Heart left ventricle (tissue), 16 donors: Measurements from ENCODE around the gene SDC4. TPM values are rescaled to one million over a fixed set of nuclear protein-coding genes. Genes with fewer than 3 reads are reported as not detected.

ENCODE experiments used
- ATAC-seq, 4 donors: fragments of 200-7000 bp; cut with Tn5 transposase; one replicate each; pipeline ENCODE4 v1.9.1; 2020 to 2022; ENCODE audit warnings: moderate library complexity in 4 of 4, mild to moderate bottlenecking in 3 of 4, moderate number of reproducible peaks in 1 of 4
- DNase-seq, 5 donors: peaks; one replicate each; pipeline ENCODE4 v3.0.0-alpha.2; 2020
- H3K27ac ChIP-seq, 12 donors: fragments of 200-600 bp; sonication (generic) in 4 of 12; one replicate each; pipeline versions ENCODE4 v1.5.0 to v1.8.0; 2016 to 2022; ENCODE audit warnings: mild to moderate bottlenecking in 2 of 12
- H3K27me3 ChIP-seq, 9 donors: fragments of 200-600 bp; sonication (generic) in 2 of 9; one replicate each; pipeline versions ENCODE4 v1.5.1 to v1.8.0; 2016 to 2022; ENCODE audit warnings: mild to moderate bottlenecking in 3 of 9
- H3K36me3 ChIP-seq, 9 donors: fragments of 200-600 bp; sonication (generic) in 2 of 9; one replicate each; pipeline versions ENCODE4 v1.5.0 to v1.8.0; 2018 to 2022; ENCODE audit warnings: mild to moderate bottlenecking in 2 of 9
- H3K4me1 ChIP-seq, 12 donors: fragments of 200-600 bp; sonication (generic) in 4 of 12; one replicate each; pipeline versions ENCODE4 v1.5.0 to v1.8.0; 2016 to 2022; ENCODE audit warnings: mild to moderate bottlenecking in 3 of 12
- H3K4me3 ChIP-seq, 12 donors: fragments of 200-600 bp; sonication (generic) in 4 of 12; one replicate each; pipeline versions ENCODE4 v1.5.0 to v1.8.0; 2017 to 2022; ENCODE audit warnings: mild to moderate bottlenecking in 9 of 12, moderate library complexity in 4 of 12
- H3K9me3 ChIP-seq, 12 donors: fragments of 200-600 bp; sonication (generic) in 4 of 12; one replicate each; pipeline versions ENCODE4 v1.5.0 to v1.8.0; 2016 to 2022; ENCODE audit warnings: mild to moderate bottlenecking in 1 of 12
- POLR2A ChIP-seq, 2 donors: fragments of 450-650 bp; IDR thresholded peaks; one replicate each; pipeline ENCODE4 v1.6.1; 2017; ENCODE audit warnings: antibody characterized with exemption in 2 of 2, mild to moderate bottlenecking in 2 of 2, moderate library complexity in 2 of 2
- WGBS, 4 donors: extraction: QIAGEN DNeasy Blood & Tissue Kit in 2 of 4; methylation state at CpG; one replicate each; pipeline versions ENCODE4 v1.1.5 to v1.1.7; 2013 to 2018; 5-methylcytosine and 5-hydroxymethylcytosine counted together
- intact Hi-C, 10 donors: fragments of 100-400 bp; cut with DNase I; formaldehyde crosslinking; loops; one replicate each; pipeline versions ENCODE4 v1.11.1 to v1.14.2; 2022
- polyA plus RNA-seq, 2 donors: library from polyadenylated mRNA; stranded (reverse); fragments of 200-250 nt; gene quantifications; one replicate each; pipeline ENCODE4 v1.2.3, GENCODE V29; 2013
- total RNA-seq, 9 donors: library from RNA; depleted of rRNA in 2 of 9; stranded (reverse); fragments of >200 nt in 2 of 9; fragmentation: NEBNext Ultra II Directional in 3 of 9; extraction: Animal tissue kit (Norgen Biotek cat#: 25700) in 3 of 9; gene quantifications; one replicate each; pipeline versions ENCODE4 v1.1.0 to v1.2.4, GENCODE V29; 2016 to 2023
- TF ChIP-seq, protein P1 (sequence below), 12 donors: fragments of 200-600 bp; sonication (generic) in 4 of 12; IDR thresholded peaks; one replicate each; pipeline versions ENCODE4 v1.5.0 to v1.8.0; 2018 to 2022; ENCODE audit warnings: antibody characterized with exemption in 12 of 12, mild to moderate bottlenecking in 5 of 12
- donor health status: ischemic (EF 13 %, LVEDD 7.1; RV severe dilation, severe dysfunction).
- donor health status: healthy with polysubstance abuse.
- donor health status: DM: no; HTN: yes; CAD: no.
- donor health status: DM: no; HTN: no; CAD: no.
- donor health status: ischemic (EF 25% LVEDD 6.9; RV normal size, moderate dysfunction).
- donor health status: ischemic (EF 25% LVEDD 5.7; RV mildly dilated, moderate dysfunction).
- donor health status: healthy.
- donor health status: DM: yes; HTN: yes; CAD: no.
- donor health status: ischemic (EF 35%, LVEDD 5.7; RV mildly dilated, moderate dysfunction).
- donor health status: nonischemic (EF 11% LVEDD 7.7; RV severe dilation, severe dysfunction).
- donor health status: DM: yes; HTN: yes; CAD: no.
- donor health status: PGD.
- donor health status: ischemic (EF 29% LVEDD 5.4; RV normal size, mild dysfunction).
- donor health status: nonischemic (EF 23%, LVEDD 6.1; RV moderate dilation, normal function).

The SDC4 gene
- total and polyA plus RNA-seq, 11 donors: 44.3 to 140 (median 94.1) TPM

DNA sequence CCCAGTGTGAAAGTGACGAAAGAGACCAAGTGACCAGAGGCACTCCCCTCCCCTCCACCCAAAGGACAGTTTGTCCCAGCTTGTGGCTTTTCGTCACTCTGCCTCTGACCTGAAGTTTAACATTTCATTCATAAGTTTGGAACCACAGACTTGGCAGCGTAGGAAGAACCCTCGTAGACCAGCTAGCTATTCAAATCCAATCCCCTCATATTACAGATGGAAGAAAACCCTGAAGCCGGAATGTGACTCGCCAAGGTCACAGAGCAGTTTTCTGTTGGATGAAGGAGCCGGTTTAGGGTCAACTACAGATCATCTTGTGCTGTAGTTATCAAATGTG is 10.8 kb upstream of the SDC4 start:
- intact Hi-C loops: loop anchor here in 3 of 10 donors (2.0 to 5.0 kb wide), 2 partner anchors 16 to 58 kb away; partner anchors contain the start of gene PIGT (in 1 of the 3)
- DNase-seq: peak in 4 of 5 donors; percentile 41 to 89 (median 60)
- Histone ChIP-seq H3K4me3 (no peak overlapping the region), H3K4me1 (peaks cover 5 to 84% (median 39%) of the 10 kb centered on the region in 12 donors), H3K27me3 (no peaks in the 10 kb centered on the region), H3K36me3 (no peaks in the 10 kb centered on the region), H3K27ac (peak overlapping the region; percentile 88 to 98 (median 92)), H3K9me3 (no peaks in the 10 kb centered on the region)
- TF ChIP-seq, protein P1, sequence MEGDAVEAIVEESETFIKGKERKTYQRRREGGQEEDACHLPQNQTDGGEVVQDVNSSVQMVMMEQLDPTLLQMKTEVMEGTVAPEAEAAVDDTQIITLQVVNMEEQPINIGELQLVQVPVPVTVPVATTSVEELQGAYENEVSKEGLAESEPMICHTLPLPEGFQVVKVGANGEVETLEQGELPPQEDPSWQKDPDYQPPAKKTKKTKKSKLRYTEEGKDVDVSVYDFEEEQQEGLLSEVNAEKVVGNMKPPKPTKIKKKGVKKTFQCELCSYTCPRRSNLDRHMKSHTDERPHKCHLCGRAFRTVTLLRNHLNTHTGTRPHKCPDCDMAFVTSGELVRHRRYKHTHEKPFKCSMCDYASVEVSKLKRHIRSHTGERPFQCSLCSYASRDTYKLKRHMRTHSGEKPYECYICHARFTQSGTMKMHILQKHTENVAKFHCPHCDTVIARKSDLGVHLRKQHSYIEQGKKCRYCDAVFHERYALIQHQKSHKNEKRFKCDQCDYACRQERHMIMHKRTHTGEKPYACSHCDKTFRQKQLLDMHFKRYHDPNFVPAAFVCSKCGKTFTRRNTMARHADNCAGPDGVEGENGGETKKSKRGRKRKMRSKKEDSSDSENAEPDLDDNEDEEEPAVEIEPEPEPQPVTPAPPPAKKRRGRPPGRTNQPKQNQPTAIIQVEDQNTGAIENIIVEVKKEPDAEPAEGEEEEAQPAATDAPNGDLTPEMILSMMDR (IDR thresholded peaks at IDR 0.05): no peak
- no peak for TF ChIP-seq POLR2A (IDR thresholded peaks at IDR 0.05)
- WGBS, 4 donors: 32 to 43% (median 34%) methylated on average over 7 of the region's 7 CpGs
- peak in 2 of 4 donors; percentile 43 to 54 for ATAC-seq

DNA sequence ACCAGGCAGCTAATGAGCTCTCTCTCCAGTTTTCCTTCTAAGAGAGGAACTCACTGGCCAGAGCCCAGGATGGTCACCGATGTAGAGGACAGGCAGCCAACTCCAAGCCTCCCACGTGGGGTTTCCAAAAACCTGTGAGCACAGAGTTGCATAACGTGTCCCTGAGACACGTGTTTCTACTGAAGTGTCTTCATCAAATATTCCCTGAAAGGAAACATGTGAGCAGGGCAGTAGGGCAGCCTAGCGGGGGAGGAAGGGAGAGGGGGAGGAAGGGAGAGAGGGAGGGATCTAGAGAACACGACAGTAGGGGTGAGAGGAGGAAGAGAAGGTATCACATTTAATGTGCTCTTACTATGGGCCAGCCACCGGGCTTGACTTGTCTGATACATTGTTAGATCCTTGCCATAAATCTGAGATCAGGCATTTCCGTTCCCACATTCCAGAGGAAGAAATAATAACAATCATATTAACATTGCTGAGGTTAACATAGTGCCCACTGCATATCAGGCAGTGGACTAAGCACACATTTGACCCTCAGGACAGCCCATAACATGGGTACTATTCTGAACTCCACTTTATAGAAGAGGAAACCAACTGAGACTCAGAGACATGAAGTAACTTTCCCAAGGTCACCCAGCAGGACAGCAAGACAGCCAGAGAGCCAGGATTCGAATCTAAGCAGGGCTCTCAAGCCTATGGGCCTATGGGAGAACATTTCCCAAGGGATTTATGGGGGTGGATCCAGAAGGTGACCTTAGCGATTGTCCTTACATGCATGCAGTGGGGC is 10.3 kb upstream of the SDC4 start:
- H3K4me1 ChIP-seq: peaks cover 5 to 79% (median 33%) of the 10 kb centered on the region in 12 donors
- no peaks in the 10 kb centered on the region for H3K9me3 ChIP-seq
- H3K36me3 ChIP-seq: no peaks in the 10 kb centered on the region
- peak in 1 of 2 donors; percentile 42 for TF ChIP-seq POLR2A (IDR thresholded peaks at IDR 0.05)
- TF ChIP-seq, protein P1 (IDR thresholded peaks at IDR 0.05): no peak
- ATAC-seq (peak; percentile 64 to 73 (median 68)), DNase-seq (peak; percentile 78 to 89 (median 79))
- intact Hi-C loops: loop anchor here in 3 of 10 donors (2.0 to 5.0 kb wide), 2 partner anchors 16 to 59 kb away; partner anchors contain the start of gene PIGT (in 1 of the 3)
- H3K4me3 ChIP-seq: no peak overlapping the region
- no peaks in the 10 kb centered on the region for H3K27me3 ChIP-seq
- 8 to 17% (median 9%) methylated on average over 10 of the region's 10 CpGs for WGBS, 4 donors
- H3K27ac ChIP-seq: peak overlapping the region; percentile 88 to 98 (median 92)

DNA sequence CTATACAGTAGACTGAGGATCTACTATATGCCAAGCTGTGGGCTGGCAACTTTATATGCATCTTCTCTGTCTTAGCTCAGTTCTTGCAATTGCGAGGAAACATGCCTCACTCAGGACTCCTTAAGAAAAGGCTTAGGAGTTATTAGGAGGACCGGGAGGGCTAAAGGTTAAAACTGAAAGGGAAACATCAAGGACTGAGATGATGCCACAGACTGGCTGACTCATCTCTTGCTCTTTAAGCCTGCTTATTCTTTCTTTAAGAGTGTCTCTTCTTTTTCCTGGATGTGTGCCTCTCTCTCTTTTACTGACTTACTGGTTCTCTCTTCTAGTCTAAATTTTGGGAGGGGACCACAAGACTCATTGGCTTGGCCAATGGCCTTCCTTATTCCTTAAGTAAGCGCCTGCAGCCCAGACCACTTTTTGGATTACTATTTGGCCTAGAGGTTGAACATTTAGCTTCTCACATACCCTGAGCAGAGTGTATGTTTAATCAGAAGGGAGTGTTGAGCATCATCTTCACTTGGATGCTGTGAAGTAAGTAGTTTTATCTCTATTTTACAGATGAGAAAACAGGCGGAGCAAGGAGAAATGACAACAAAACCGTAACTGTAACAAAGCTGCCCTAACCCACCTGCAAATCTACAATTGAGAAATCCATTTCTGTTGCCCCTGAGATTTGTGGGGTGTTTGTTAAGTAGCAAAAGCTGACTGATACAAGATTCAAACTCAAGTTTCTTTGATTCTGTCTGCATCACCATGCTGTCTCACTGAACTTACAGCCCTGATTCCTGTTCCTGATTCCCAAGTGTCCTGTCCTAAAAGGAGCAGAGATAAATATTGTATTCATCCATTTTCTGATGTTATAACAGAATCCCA is 7.2 kb upstream of the SDC4 start:
- 54 to 91% (median 88%) methylated on average over 5 of the region's 5 CpGs for WGBS, 4 donors
- DNase-seq (no peak), ATAC-seq (no peak)
- no peak overlapping the region for H3K4me3 ChIP-seq
- no peaks in the 10 kb centered on the region for H3K27me3 ChIP-seq
- peaks cover 5 to 57% (median 28%) of the 10 kb centered on the region in 12 donors for H3K4me1 ChIP-seq
- H3K27ac ChIP-seq: peak overlapping the region in 9 of 12 donors; percentile 2 to 98 (median 60)
- intact Hi-C loops: loop anchor here in 1 of 10 donors (5.0 kb wide), 1 partner anchor 62 kb away; the partner anchor contains the start of gene PIGT
- TF ChIP-seq POLR2A (IDR thresholded peaks at IDR 0.05): no peak
- TF ChIP-seq, protein P1 (IDR thresholded peaks at IDR 0.05): no peak
- H3K9me3 ChIP-seq: no peaks in the 10 kb centered on the region
- H3K36me3 ChIP-seq: no peaks in the 10 kb centered on the region
